ENCODE measurements around the gene BDKRB1.

The BDKRB1 gene

GRCh38 chr14:96237641-96238040 is 18.4 kb upstream of the BDKRB1 start:
- ATAC-seq, result no peak
- TF ChIP-seq ZFP3 (CRISPR knock-in tag; IDR thresholded peaks at IDR 0.05), result no peak
- TF ChIP-seq, protein P1, sequence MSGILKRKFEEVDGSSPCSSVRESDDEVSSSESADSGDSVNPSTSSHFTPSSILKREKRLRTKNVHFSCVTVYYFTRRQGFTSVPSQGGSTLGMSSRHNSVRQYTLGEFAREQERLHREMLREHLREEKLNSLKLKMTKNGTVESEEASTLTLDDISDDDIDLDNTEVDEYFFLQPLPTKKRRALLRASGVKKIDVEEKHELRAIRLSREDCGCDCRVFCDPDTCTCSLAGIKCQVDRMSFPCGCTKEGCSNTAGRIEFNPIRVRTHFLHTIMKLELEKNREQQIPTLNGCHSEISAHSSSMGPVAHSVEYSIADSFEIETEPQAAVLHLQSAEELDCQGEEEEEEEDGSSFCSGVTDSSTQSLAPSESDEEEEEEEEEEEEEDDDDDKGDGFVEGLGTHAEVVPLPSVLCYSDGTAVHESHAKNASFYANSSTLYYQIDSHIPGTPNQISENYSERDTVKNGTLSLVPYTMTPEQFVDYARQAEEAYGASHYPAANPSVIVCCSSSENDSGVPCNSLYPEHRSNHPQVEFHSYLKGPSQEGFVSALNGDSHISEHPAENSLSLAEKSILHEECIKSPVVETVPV (CRISPR knock-in tag; IDR thresholded peaks at IDR 0.05), result no peak
- TF ChIP-seq, protein P2, sequence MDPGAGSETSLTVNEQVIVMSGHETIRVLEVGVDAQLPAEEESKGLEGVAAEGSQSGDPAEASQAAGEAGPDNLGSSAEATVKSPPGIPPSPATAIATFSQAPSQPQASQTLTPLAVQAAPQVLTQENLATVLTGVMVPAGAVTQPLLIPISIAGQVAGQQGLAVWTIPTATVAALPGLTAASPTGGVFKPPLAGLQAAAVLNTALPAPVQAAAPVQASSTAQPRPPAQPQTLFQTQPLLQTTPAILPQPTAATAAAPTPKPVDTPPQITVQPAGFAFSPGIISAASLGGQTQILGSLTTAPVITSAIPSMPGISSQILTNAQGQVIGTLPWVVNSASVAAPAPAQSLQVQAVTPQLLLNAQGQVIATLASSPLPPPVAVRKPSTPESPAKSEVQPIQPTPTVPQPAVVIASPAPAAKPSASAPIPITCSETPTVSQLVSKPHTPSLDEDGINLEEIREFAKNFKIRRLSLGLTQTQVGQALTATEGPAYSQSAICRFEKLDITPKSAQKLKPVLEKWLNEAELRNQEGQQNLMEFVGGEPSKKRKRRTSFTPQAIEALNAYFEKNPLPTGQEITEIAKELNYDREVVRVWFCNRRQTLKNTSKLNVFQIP (CRISPR knock-in tag; IDR thresholded peaks at IDR 0.05; ENCODE audit: borderline replicate concordance, low read depth), result no peak
- TF ChIP-seq SNAI2 (CRISPR knock-in tag; IDR thresholded peaks at IDR 0.05), result no peak
- no peak for TF ChIP-seq TOX (CRISPR knock-in tag; IDR thresholded peaks at IDR 0.05; ENCODE audit: borderline replicate concordance)
- TF ChIP-seq RARB (CRISPR knock-in tag; IDR thresholded peaks at IDR 0.05), result no peak
- TF ChIP-seq ESRRG (CRISPR knock-in tag; IDR thresholded peaks at IDR 0.05), result no peak
- no peak for TF ChIP-seq GLIS3 (CRISPR knock-in tag; IDR thresholded peaks at IDR 0.05)
- TF ChIP-seq CREB5 (CRISPR knock-in tag; IDR thresholded peaks at IDR 0.05; ENCODE audit: low read depth), result no peak
- no peak for TF ChIP-seq ARNTL (CRISPR knock-in tag; IDR thresholded peaks at IDR 0.05; ENCODE audit: borderline replicate concordance, low read depth)
- no peak for TF ChIP-seq ISL1 (CRISPR knock-in tag; IDR thresholded peaks at IDR 0.05)
- TF ChIP-seq ZNF8 (CRISPR knock-in tag; IDR thresholded peaks at IDR 0.05), result no peak
- no peak for TF ChIP-seq PPARA (CRISPR knock-in tag; IDR thresholded peaks at IDR 0.05; ENCODE audit: borderline replicate concordance)
- no peak for TF ChIP-seq BACH2 (CRISPR knock-in tag; IDR thresholded peaks at IDR 0.05; ENCODE audit: borderline replicate concordance)
- TF ChIP-seq ZNF565 (CRISPR knock-in tag; conservative IDR thresholded peaks at IDR 0.05; ENCODE audit: low read depth), result no peak

DNA sequence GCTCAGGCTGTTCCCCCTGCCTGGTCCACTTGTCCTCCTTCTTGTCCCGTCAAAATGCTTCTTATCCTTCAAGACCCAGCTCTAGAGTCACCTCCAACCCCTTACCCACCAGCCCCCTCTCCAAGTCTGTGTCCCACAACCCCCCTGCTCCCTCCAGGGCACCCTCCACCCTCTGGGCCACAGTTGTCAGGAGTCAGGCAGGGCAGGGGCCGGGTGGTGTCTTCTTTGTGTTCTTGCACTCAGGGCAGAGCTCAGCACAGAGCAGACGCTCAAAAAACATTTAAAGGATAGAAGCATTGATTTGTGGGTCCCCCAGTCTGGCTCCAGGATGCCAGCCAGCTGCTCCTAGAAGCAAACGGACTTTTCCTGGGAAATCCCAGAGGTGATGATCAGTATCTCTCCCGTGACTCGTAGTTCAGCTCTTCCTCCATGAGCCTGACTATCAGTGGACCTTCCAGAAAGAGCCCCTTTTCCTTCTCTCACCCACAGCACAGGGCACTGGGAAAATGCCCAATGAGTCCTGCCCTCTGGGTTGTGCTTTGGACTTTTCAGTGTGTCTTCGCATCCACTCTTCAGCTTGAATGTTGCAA is 17.2 kb upstream of the BDKRB1 start:
- no peak for TF ChIP-seq PPARA (CRISPR knock-in tag; IDR thresholded peaks at IDR 0.05; ENCODE audit: borderline replicate concordance)
- TF ChIP-seq OSR1 (CRISPR knock-in tag; IDR thresholded peaks at IDR 0.05), result no peak
- TF ChIP-seq, protein P3, sequence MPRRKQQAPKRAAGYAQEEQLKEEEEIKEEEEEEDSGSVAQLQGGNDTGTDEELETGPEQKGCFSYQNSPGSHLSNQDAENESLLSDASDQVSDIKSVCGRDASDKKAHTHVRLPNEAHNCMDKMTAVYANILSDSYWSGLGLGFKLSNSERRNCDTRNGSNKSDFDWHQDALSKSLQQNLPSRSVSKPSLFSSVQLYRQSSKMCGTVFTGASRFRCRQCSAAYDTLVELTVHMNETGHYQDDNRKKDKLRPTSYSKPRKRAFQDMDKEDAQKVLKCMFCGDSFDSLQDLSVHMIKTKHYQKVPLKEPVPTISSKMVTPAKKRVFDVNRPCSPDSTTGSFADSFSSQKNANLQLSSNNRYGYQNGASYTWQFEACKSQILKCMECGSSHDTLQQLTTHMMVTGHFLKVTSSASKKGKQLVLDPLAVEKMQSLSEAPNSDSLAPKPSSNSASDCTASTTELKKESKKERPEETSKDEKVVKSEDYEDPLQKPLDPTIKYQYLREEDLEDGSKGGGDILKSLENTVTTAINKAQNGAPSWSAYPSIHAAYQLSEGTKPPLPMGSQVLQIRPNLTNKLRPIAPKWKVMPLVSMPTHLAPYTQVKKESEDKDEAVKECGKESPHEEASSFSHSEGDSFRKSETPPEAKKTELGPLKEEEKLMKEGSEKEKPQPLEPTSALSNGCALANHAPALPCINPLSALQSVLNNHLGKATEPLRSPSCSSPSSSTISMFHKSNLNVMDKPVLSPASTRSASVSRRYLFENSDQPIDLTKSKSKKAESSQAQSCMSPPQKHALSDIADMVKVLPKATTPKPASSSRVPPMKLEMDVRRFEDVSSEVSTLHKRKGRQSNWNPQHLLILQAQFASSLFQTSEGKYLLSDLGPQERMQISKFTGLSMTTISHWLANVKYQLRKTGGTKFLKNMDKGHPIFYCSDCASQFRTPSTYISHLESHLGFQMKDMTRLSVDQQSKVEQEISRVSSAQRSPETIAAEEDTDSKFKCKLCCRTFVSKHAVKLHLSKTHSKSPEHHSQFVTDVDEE (CRISPR knock-in tag; IDR thresholded peaks at IDR 0.05), result no peak
- TF ChIP-seq TOX (CRISPR knock-in tag; IDR thresholded peaks at IDR 0.05; ENCODE audit: borderline replicate concordance), result no peak
- TF ChIP-seq CREB5 (CRISPR knock-in tag; IDR thresholded peaks at IDR 0.05; ENCODE audit: low read depth), result no peak
- no peak for TF ChIP-seq ARNTL (CRISPR knock-in tag; IDR thresholded peaks at IDR 0.05; ENCODE audit: borderline replicate concordance, low read depth)
- TF ChIP-seq ZC3H10 (CRISPR knock-in tag; IDR thresholded peaks at IDR 0.05), result no peak
- TF ChIP-seq, protein P2 (CRISPR knock-in tag; IDR thresholded peaks at IDR 0.05; ENCODE audit: borderline replicate concordance, low read depth), result no peak
- TF ChIP-seq ZNF8 (CRISPR knock-in tag; IDR thresholded peaks at IDR 0.05), result no peak
- TF ChIP-seq, protein P4, sequence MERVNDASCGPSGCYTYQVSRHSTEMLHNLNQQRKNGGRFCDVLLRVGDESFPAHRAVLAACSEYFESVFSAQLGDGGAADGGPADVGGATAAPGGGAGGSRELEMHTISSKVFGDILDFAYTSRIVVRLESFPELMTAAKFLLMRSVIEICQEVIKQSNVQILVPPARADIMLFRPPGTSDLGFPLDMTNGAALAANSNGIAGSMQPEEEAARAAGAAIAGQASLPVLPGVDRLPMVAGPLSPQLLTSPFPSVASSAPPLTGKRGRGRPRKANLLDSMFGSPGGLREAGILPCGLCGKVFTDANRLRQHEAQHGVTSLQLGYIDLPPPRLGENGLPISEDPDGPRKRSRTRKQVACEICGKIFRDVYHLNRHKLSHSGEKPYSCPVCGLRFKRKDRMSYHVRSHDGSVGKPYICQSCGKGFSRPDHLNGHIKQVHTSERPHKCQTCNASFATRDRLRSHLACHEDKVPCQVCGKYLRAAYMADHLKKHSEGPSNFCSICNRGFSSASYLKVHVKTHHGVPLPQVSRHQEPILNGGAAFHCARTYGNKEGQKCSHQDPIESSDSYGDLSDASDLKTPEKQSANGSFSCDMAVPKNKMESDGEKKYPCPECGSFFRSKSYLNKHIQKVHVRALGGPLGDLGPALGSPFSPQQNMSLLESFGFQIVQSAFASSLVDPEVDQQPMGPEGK (CRISPR knock-in tag; IDR thresholded peaks at IDR 0.05; ENCODE audit: borderline replicate concordance), result no peak
- no peak for TF ChIP-seq ZFP3 (CRISPR knock-in tag; IDR thresholded peaks at IDR 0.05)
- TF ChIP-seq TCF4 (CRISPR knock-in tag; IDR thresholded peaks at IDR 0.05; ENCODE audit: borderline replicate concordance), result no peak
- ATAC-seq, result no peak
